Gastroesophageal sphincter (tissue), 3 donors: ENCODE measurements around the gene RSPH10B2.
"Not testable (repeated sequence)": the region's sequence is repeated elsewhere in the genome, so short reads cannot be mapped to it uniquely, and the experiment has no call there.

Experiments used
- POLR2AphosphoS5 ChIP-seq: sonication (generic); formaldehyde crosslinking; IDR thresholded peaks from one replicate; pipeline ENCODE4 v1.6.1; 2017; ENCODE audit warnings: antibody characterized with exemption
- TF ChIP-seq, protein P1 (sequence below), 4 experiments: fragments of 200-600 bp in 2 of 4; fragments of 450-650 bp in 2 of 4; sonication (generic) in 1 of 4; IDR thresholded peaks; one replicate each; pipeline ENCODE4 v1.5.1; 2017 to 2019; ENCODE audit warnings: antibody characterized with exemption in 4 of 4, mild to moderate bottlenecking in 2 of 4, moderate library complexity in 2 of 4

DNA sequence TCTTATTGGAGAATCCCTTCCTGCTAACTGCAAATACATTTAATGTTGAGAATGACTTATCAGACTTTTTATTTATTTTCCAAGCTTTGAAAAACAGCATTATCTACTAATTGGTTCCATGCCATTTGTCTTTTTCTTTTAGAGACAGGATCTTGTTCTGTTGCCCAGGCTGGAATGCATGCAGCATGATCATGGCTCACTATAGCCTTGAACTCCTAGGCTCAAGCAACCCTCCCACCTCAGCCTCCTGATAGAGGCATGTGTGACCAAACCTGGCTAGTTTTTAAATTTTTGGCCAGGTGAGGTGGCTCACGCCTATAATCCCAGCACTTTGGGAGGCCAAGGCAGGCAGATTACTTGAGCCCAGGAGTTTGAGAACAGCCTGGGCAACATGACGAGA is 59.1 kb downstream of the RSPH10B2 start:
- TF ChIP-seq, protein P1, sequence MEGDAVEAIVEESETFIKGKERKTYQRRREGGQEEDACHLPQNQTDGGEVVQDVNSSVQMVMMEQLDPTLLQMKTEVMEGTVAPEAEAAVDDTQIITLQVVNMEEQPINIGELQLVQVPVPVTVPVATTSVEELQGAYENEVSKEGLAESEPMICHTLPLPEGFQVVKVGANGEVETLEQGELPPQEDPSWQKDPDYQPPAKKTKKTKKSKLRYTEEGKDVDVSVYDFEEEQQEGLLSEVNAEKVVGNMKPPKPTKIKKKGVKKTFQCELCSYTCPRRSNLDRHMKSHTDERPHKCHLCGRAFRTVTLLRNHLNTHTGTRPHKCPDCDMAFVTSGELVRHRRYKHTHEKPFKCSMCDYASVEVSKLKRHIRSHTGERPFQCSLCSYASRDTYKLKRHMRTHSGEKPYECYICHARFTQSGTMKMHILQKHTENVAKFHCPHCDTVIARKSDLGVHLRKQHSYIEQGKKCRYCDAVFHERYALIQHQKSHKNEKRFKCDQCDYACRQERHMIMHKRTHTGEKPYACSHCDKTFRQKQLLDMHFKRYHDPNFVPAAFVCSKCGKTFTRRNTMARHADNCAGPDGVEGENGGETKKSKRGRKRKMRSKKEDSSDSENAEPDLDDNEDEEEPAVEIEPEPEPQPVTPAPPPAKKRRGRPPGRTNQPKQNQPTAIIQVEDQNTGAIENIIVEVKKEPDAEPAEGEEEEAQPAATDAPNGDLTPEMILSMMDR (IDR thresholded peaks at IDR 0.05), result not testable (repeated sequence)
- TF ChIP-seq POLR2AphosphoS5, result not testable (repeated sequence)
